ENCODE results near the gene PIGO.

Gene PIGO

DNA sequence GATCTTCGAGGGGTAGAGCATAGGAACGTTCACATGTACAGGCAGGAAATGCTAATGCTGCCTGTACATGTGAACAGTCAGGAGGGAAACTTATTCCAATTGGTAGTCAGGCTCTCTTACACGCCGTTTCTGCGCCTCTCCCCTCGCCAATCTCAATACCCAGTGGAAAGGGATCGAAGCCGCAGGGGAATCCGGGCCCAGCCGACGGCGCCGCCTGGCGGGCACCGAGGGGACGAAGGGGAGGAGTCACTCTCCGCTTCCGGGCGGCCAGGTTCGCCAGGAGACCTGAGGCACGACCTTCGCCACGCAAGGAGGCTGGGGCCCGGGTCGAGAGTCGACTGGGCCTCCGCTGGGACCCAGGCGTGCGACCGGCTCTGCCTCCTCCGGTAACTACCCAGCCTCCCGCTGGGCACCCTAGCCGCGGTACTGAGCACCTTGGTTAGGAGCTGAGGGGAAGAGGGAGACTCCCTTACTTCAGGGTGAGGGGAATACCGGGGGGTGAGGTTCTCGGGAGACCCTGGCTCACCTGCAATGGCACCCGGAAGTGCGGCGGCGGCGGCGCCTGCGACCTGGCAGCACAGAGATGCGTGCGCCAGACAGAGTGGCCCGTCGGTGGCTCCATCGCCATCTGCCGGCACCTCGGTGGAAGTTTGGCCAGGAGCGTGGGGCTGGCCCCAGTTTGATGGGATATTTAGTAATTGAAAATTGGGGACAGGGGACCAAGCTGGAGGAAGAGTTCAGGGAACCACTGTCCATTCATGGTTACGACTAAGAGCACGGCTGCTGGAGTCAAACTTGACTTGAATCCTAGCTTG lies at the start of gene PIGO:
PIGO (minus strand) TSS at position 557 of the 815 bp plus-strand sequence. CDS start 1,026 bp downstream, outside the sequence.
- DNase-seq (ENCODE audit: low spot score) = peak; percentile 89

DNA sequence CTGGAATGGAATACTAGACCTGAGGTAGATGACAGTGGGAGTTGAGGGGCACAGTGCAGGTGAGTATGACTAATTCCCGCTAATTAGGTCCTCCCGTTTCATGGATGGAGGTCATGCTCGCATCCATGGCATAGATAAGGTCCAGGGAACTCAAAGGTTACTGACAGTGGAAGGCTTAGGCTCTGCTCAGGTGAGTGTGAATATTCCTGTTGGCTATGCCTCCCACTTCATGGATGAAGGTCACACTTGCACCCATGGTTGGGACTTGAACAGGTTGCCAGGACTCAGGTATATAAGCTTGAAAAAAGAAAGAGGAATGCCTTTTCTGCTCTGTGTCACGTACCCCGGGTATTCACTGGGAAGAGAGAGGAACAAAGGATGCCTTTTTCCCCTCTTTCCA lies 45.6 kb upstream of the PIGO start:
- no peak for DNase-seq (ENCODE audit: low spot score)

DNA sequence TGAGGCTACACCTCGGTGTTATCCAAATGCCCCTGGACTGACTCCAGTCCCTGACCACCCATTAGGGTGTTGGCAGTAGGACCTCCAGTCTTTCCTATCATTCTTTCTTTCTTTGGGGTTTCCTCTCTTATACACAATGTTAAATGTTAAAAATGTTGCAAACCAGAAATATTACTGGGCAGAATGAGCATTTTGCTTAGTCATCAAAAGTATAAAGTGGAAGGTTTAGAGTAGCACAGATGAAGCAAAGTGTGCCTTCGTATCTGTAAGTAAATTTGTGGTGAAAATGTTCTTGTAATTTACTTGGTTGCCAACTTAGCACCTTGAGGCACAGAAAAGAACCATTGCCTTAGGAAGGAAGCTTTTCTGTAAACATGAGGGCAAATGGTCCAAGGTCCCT lies 43.7 kb upstream of the PIGO start:
- DNase-seq (ENCODE audit: low spot score) = no peak

- DNase-seq (ENCODE audit: low spot score) = no peak
These were observed 40.5 kb upstream of the PIGO start for GRCh38 chr9:35136866-35137265.

DNA sequence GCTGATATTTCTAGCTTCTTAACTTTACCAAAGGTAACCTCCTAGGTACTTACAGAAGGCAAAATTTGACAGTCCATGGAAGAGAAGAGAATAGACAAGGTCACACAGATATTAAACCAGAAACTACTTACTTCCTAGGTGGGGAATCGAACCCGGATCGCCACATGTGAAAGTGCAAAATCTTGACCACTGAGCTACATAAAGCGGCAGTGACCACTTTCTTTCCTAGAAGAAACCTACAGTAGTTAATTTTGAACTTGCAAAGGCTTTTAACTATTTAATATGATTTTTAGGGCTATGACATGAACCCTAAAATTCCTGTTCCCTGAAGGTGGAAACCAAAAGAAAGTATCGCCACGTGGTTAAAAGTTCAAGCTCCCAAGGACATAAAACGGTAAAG lies 39.6 kb upstream of the PIGO start:
- DNase-seq (ENCODE audit: low spot score) = no peak

- no peak for DNase-seq (ENCODE audit: low spot score)
These were observed 38.5 kb upstream of the PIGO start for GRCh38 chr9:35134920-35135319.

GRCh38 chr9:35116898-35117551 lies 20.6 kb upstream of the PIGO start:
- peak; percentile 63 for DNase-seq (ENCODE audit: low spot score)

- no peak for DNase-seq (ENCODE audit: low spot score)
These were observed 20.1 kb upstream of the PIGO start for GRCh38 chr9:35116539-35116897.

DNA sequence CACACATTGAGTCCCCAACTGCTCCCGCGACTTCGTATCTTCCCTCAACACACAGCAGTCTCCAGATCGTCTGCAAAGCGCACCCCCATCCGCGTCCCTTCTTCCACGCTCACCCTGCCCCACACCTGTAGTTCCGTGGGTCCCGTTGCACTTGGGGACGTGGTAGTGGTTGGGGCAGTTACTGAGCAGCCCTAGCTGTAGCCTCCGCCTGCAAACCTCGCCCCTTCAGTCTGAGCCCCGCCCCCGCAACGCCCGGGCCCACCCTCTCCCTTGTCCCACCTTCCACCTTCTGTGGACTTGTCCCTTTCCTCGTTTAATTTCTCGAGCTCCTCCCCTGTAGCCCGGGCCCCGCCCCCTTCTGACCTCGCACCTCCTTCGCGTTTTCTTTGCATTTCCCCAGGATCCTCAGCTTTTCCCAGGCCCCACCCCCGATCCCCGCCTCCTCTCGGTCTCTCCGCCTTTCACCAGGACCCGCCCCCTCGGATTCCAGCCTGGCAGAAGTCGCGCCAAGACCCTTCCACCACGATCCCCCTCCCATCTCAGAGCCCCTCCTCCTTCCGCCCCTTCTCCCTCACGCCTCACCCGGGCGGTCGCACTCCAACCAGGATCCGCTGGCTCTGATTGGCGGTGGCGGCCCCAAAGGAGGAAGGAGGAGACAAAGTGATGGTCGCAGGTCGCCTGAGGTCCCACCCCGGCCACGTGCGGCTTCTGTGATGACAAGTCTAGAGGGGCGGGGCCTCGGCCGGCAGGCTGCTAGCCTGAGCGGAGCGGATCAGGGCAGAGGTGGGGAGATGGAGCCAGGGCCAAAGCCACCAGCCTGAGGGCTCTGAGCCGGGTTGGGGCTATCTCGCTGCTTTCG lies 19.5 kb upstream of the PIGO start, which contains the start of gene ATOSB:
ATOSB (minus strand) TSS at position 183 of the 859 bp plus-strand sequence. CDS start 7,588 bp downstream, outside the sequence.
- DNase-seq (ENCODE audit: low spot score) = peak; percentile 85

GRCh38 chr9:35114840-35115628 lies 18.6 kb upstream of the PIGO start:
- no peak for DNase-seq (ENCODE audit: low spot score)

DNA sequence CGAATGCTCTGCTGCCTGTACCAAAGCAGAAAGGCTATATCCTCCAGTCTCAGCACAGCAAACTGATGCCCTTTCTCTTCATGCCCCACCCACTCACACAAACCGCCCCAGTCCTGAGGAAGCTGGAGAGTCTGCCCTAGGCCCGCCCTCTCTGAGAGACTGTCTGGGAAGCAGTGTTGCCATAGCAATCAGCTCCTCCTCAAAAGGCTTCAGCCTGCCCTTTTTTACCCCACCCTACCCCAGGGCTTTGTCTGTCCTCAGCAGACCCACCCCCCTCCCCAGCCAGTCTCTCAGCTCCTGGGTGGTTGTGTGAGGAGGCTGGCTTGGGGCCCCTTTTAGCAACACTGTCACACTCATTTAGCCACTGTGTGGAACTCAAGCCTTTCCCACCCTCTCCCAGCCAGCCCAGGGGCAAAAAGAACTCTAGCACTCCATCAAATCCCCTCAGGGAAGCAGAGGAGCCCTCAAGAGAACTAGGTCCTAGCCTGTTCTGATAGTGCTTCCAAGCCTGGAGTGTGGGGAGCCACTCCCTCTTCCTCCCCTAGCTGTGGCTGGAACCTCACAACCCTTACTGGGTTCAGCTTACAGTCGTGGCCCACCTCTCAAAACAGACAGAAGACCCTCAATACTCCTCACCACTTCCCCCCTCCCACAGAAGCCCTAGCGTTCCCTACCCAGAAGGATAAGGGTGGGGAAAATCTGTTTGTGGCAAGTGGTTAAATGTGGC lies 17.9 kb upstream of the PIGO start:
- no peak for DNase-seq (ENCODE audit: low spot score)

GRCh38 chr9:35112257-35113020 lies 16.0 kb upstream of the PIGO start:
- no peak for DNase-seq (ENCODE audit: low spot score)

DNA sequence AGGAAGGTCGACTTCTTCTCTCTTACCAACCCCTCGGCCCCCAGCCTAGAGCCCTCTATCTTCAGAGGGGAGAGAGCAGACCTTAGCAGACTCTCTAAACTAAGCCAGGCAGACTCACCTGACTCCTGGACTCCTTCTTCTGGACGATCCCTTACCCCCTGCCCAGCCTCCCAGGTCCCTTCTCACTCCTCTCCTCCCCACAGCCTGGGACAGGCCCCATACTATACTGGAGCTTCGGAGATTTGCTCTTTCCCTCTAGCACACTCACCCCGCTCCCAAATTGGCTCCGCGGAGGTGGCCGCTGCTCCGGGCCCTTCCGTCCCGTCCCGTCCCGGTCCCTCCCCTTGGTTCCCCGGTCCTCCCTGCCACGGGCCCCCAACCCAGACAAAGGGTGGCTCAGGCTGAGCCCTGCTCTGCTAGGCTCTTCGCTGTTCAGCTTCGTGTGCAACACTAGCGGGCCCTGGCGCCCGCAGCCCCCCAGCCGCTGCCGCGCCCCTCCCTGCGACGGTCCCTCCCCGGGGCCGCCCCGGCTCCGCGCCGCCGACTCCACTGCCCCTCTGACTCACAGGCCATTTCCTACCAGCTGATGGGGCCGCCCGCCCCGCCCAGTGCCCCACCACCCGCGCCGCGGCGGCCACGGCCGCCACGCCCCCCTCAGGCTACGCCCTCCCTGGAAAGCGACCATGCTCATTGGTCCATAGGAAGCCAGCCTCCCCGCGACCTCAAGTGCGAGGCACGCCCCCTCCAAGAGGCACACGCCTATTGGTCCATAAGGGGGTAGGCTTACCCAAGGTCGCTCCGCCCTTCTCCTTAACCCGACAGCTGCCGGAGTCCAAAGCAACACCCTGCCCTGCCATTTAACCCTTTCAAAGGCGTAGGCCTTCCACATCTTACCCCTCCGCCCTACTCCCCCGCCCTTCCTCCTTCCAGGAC lies 14.9 kb upstream of the PIGO start:
- peak; percentile 96 for DNase-seq (ENCODE audit: low spot score)

DNA sequence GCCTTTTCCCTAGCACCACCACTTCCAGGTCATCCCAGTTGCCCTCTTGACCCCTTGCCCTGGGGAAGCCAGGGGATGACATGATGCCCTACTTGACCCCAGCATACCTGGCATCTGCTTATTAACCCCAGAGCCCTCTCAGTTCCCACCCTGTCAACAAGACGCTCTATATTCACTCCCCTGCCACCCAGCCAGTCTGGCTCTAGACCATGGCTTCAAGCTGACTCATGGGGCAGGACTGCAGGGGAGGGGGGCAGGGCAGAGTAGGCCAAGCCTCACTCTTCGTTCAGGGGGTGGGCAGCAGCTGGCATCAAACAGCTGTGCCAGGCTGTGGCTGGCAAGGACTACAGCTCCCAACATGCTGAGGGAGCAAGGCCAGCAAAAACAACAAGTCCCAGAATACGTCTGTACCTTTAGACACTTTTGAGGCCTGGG lies 14.0 kb upstream of the PIGO start:
- no peak for DNase-seq (ENCODE audit: low spot score)

- no peak for DNase-seq (ENCODE audit: low spot score)
These were observed 12.7 kb upstream of the PIGO start for GRCh38 chr9:35108946-35109575.

DNA sequence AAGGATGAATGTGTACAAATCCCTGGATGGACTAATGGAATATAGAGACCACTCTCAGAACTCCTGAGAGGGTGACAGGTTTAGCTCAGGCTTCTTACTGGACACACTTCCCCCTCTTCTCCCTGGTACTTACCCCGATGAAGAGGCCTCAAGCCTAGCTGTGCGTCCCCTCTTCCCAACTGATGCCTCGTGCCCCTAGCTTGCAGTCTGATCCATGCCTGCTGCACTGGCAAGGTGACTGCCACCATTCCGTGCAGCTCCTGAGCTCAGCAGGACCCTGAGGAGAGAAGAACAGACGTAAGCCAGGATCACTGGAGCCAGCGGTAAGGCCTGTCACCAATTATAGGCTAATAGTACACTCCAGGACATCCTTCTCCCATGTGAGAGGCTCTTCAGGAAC lies 12.1 kb upstream of the PIGO start:
- DNase-seq (ENCODE audit: low spot score) = no peak

GRCh38 chr9:35107297-35108290 lies 11.2 kb upstream of the PIGO start:
- DNase-seq (ENCODE audit: low spot score) = no peak

Data from HuH-7.5 (cell line).